SIG-M5 treated with dmso at 0.1 percent for 504 hours (cell line): ENCODE data around the gene THBS2.
"Not testable (repeated sequence)": the region's sequence is repeated elsewhere in the genome, so short reads cannot be mapped to it uniquely, and the experiment has no call there.

Source experiments
- DNase-seq: peaks from one replicate; lab custom pipeline; 2025; ENCODE audit not compliant: unreplicated experiment; lab: John Stamatoyannopoulos, UW

THBS2 gene

DNA sequence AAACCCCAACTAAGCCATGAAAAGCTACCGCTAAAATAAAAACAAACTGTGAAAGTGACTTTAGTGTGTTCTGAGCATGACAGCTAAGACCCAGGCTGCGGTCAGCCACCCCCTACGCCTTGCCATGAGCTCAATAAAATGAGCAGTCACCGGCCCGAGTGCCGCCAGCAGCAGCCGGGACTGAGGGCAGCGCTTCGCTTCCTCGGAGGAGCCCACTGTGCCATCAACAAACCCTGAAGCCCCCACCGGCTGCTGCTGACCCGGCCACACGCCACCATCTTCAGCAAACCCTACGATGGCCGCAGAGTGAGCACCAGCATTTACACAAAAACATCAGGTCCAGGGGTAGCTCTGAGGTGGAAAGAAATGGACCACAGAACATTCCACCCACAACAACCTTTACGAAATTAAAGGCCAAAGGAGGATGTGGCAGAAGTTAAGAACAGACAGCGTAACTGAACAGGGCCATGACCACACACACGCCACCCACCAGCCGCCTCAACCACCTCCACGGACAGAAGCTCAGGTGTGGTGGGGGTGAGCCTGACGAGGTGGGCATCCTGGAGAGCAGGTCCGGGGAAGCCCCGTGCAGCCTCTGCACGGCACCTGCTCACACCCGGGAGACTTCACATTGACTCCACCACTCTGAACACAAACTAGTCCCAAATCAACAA lies 67.0 kb downstream of the THBS2 start:
- DNase-seq: no peak

DNA sequence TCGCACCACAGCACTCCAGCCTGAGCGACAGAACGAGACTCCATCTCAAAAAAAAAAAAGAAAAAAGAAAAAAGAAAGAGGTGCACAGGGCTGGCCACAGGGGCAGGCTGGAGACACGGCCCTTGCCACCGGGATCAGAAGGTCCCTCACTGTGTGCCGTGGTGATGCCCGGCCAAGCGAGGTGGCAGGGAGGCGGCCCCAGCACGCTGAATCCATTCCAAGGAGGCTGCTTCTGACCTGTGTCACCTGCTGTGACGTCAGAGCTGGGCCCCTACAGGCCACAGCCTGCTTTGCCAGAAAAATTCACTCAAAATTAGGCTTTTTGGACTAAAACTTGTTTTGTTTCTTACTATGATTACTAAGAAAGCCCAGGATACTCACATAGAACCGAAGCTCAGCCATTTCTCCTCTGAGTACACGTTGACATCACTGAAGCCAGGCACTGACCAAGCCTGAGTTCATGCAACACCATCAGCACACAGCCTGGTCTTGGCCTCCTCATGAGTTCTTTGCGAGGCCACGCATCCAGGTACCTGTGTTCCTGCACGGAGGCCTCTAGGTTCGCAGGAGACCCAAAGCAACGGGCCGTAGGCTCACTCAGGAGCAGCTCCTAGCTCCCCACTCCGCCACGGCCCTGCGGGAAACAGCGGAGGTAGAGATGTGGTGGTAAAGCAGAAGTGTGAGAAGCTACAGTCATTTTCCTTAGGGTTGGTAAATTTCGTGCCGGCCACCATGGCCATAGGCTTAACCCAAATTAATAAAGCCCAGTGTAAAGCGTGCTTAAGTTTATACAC lies 67.8 kb downstream of the THBS2 start:
- DNase-seq: no peak

DNA sequence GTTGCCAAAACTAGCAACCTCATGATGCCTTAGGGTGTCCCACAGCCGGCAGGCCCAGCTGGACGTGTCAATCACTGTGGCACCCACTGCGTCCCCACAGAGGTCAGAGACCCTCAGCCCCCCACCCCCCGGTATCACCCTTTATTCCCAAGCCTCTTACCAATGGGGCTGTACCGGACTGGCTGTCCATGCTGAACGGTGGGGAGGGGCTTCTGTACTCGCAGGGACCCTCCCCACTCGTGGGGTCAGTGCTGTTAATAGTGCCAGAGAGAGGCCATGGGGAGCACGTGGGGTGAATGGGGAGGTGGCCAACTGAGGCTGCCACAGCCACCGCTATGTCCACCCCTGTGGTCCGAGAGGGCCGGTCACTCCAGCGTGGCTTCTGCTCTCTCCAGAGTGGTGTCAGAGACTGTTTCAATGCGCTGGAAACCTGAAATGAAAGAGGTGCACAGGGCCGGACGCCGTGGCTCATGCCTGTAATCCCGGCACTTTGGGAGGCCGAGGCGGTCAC lies 68.6 kb downstream of the THBS2 start:
- DNase-seq: no peak

DNA sequence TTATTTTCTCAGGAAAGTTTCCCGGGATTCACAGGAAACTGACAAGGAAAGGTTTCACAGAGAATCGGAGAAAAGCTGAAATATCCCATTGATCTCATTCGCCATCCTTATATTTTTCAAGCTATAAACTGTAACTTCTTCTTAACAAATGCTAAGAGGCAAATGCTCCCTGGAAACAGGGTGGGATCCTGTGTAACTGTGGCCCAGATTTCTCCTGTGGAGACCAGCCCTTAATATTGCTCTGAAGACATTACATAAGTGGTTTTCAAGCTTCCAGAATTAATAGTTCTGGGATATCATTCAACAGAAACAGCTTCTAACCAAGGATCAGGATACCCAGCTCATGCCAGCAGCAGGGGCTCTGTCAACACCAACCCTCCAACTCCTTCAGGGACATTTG lies 69.2 kb downstream of the THBS2 start:
- no peak for DNase-seq

DNA sequence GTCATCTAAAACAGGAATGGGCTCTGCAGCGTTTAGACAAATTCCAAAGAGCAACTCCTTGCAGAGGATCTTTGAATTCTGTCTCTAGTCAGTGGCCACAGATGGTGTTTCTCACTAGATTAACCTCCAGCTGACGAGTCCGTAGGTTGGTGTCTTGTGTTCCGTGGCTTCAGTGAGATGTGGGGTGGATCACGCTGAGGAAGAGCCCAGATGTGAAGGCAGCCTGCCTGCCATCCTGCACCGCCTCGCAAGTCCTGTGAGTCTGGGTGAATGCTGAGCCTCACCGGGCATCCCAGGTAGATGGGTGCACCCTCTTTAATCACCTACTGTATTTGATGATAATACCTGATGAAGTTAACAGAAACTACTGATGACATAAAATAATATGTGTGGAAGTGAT lies 70.4 kb downstream of the THBS2 start:
- DNase-seq: no peak

DNA sequence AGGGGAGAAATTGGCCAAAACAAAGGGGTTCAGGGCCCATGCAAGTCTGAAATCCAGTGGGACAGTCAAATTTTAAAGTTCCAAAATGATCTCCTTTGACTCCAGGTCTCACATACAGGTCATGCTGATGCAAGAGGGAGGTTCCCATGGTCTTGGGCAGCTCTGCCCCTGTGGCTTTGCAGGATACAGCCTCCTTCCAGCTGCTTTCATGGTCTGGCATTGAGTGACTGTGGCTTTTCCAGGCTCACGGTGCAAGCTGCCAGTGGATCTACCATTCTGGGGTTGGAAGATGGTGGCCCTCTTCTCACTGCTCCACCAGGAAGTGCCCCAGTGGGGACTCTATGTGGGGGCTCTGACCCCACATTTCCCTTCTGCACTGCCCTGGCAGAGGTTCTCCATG lies 73.8 kb downstream of the THBS2 start:
- DNase-seq: not testable (repeated sequence)

DNA sequence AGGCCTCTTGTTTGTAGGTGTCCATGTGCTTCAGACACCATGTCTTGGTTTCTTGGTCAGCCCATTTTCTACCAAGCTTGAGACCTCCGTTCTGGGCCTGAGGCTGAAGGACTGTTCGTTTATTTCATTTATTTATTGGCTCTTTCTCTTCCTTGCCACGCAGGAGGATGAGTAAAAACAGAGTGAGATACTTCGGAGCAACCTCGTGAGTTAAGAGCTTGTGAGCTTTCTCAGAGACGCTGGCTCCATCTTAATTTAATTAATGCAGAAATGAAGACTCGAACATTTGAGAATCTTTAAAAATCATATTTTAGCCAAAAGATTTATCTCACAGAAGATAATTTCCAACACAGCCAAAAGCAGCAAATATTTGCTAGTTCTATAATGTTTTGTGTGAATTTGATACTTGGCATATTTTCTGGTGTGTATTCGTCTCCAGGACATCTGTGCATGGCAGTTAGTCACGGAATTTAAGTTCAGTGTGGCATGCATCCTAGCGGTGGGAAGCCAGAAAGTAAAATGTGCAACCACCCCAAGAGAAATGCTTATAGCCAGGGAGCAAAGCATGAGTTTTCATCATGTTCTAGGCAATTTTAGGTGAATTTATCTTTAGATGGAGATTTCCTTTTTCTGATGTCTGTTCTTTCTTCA lies 76.0 kb downstream of the THBS2 start:
- DNase-seq: no peak

DNA sequence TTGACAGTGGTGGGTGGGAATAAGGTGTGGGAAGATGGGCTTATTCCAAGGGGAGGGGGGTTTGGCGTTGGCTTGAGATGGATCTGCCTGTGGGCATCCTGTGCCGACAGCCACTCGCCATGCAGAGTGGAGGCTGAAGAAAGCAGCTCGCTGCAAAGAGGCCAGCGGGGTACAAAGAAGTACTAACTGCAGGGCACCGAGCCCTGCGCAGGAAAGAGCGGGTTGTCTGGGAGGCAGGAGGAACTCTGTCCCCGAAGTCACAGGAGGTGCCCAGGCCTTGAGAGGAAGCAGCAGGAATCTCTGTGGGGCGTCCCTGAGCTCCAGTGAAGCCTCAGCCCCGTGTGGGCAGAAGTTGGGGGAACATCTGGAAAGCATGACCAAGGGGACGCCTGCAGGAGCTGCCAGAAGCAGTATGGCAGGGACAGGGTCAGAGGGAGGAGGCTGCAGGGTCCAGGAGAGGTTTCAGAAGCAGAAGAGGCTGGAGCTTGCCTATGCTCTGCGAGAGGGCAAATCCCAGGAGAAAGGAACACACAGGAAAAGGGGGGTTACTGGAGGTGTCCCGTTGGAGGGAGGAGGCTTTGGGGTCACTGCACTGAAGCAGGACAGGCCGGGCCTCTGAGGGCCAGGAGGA lies 77.2 kb downstream of the THBS2 start:
- no peak for DNase-seq

DNA sequence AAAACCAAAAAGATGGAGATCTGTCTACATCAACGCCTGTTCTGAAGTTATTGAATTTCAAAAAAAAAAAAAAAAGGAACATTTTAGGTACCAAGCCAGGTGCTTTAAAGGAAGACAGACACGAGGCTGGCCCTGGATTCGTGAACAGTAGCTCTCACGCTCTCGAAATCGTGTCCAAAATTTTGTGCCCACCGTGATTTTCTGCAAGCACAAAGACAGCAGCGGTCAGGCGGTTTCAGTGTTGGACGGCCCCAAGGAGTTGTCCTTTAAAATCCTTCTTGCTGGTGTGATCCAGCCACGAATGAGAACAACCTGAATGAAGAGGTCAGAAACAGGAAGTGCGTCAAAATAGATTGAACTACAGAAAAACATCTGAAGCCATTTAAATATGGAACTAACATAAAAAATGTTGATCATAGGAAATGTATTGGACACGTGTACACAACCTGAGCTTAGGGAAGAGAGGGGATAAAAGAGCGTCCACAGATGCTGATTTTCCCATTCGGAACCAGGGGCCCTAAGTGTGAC lies 78.2 kb downstream of the THBS2 start:
- DNase-seq: no peak

DNA sequence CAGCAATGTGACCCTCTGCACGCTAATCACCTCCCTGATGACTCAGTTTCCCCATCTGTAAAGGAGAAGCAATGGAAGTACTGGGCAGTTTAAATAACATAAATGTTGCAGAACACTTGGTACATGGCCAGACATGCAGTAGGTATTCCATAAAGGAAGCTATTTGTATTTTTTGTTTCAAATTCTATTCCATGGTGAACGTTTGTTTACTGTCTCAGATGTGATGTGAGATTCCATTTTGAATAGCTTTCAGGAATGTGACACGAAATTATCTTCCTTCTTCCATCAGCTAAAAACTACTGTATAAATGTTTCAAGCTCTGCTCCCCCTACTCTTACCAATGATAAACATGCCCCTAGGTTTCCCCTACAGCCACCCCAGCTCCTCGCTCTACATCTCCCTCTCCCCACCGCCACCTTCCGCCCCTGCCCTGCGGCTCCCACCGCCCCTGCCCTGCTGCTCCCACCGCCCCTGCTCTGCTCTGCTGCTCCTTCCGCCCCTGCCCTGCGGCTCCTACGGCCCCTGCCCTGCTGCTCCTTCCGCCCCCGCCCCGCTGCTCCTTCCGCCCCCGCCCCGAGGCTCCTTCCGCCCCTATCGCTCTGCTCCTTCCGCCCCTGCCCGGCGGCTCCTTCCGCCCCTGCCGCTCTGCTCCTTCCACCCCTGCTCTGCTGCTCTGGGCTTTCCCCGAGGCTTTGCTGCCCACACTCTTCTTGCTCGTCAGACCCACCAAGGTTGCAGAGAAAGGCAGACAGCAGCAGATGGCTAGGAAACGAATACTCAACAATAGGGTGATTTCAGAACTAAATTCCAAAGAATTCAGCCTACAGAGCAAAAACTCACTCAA lies 78.9 kb downstream of the THBS2 start:
- DNase-seq: no peak

DNA sequence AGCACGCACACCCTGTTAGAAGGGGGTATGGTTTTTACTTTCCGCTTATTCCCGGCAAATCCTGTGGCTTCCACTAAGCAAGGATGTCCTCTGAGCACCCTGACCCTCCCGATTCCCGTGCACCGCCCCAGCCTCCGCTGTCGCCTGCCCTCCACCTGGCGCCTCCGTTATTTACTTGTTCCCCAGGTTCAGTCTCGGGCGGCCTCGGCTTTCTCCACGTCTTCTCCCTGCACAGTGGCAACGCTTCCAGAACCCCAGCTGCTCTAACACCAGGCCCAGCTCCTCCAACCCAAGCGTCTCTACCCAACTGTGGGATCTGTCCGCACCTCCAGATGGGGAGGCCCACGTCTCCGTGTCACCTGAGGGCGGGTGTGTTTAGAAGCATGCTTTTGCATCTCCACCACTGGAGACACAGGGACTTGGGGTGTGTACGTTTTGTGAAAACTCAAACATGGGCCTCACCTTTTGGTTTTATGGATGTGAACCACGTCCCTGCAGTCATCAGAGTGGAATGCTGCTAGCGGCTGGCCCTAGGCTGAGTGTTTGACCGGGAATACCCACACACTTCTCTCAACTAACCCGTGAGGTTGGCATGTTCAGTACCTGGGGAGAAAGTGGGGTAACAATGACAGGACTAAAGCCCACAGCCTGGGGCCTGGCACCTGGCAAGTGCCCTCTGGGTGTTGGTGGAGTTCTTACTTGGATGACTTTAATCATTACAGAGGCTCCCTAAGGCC lies 79.9 kb downstream of the THBS2 start:
- no peak for DNase-seq

DNA sequence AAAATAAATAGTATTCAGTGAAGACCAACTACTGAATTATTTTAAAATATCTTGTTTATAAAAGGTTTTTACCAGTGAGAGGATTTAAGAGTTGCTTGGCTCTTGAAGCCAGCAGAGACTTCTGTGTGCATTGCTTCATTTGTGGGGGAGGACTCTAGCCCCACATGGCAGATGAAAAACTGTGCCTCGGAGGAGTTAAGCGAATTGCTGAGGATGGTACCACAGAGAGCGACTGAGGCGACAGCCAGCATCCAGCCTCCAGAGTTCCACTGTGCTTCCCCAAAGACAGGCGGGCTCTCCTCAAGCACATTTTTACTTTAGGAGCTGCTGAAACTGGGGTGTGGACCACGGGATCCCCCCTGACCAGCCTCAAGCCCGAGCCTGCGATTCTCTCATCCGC lies 80.7 kb downstream of the THBS2 start:
- no peak for DNase-seq

DNA sequence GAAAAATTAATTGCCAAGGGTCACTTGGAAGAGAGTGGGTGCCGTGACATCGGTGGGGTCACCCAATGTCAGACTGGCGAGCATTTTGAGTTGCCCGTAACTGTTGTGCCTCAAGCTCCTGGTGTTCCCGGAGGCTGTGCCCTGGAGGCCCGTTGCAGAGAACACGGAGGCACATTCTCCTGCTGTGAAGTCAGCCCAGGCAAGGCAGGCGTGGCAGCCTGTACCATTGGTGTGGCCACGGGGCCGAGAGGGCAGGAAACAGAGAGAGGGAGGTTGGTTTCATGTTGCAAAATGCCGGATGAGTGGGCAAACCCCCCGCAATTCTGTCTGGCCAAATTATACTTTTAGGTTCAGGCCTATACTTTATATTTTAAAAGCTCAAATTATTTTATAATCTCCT lies 81.2 kb downstream of the THBS2 start:
- no peak for DNase-seq

DNA sequence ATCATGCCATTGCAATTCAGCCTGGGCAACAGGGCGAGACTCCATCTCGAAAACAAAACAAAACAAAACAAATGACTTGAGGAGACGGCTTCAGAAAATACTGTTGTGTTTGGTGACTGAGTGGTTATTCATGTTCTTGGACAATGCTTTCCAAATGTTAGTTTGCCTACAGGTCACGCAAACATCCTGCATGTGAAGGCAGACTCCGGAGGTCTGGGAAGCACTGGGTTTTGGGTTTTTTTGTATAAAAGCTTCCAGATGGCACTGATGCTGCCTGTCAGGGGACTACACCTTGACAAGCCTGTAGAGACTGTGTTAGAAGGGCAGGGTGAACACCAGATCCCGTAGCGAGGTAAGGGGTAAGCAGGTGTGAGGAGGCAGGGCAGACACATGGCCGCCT lies 81.7 kb downstream of the THBS2 start:
- DNase-seq: no peak

DNA sequence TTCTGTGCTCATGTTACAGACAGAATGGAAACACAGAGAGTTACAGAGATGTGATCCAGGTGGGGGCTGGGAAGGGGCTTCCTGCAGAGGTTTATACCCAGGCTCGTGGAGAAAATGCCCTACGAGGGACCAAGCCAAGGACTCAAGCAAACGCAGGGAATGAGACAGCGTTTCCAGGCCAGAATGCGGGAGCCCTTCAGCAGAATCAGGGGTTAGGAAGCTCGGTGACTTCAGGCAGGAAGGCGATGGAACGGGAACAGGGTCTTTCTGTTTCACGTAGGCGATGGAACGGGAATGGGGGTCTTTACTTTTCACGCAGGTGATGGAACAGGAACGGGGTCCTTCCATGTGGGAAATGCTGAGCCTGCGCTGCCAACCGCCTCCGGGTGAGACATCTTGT lies 82.6 kb downstream of the THBS2 start:
- no peak for DNase-seq

DNA sequence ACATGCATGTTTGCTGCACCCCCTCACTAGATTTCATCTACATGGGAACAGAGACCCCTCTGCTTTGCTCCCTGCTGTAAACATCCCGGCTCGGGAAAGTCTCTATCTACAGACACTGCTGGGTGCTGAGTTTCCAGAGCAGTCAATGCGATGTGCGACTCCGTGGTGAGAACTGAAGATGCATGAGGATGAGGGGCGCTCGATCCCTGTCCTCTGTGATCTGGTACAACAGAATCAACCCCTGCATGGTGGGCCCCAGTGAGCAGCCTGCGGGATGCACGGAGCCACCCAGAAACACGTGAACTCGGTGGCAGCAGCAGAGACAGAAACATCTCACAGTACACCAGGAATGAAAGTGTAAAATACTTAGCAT lies 83.1 kb downstream of the THBS2 start:
- no peak for DNase-seq

DNA sequence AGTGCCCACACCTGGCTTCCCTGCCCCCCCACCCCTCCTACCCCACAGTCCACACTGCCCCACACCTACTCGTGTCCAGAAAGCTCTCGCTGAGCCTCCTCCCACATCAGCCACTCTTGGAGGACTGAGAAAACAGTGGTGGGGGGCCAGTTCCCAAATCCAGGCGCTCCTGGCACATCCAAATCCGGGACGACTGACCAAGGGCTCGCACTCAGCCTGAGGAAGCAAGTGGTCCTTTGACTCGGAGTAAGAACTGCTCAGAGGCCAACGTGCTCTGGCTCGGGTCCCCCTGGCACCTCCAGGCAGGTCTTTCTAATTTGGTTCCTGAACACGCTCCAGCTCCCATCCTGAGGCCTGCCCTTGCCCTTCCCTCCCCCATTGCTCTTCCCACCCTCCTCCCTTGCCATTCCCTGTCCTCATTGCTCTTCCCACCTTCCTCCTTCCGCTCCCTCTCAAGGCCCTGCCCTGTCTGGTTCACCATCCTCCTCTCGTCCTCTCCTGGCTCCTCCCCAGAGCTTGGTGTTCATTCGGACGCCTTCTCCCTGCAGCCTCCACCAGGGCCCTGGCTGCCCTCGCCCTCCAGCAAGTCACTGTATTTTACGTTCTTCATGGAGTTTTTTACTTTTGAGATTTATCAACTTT lies 83.6 kb downstream of the THBS2 start:
- DNase-seq: no peak

DNA sequence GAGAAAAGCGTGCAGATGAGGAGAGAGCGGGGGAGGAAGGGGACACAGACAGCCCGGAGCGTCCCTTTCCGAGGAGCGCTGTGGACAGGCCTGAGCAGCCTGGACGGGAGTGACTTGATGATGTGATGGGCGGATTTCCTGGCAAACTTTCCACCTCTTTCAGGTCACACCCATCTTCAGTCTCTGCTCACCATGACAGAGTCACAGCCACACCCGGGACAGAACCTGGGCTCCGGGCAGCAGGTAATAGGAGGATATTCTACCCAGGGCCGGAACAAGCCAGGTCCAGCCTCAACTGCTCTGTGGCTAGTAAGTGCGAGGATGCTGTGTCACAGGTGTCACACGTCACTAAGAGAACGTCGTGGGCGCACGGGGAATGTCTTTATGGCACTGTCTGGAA lies 84.3 kb downstream of the THBS2 start:
- DNase-seq: no peak

DNA sequence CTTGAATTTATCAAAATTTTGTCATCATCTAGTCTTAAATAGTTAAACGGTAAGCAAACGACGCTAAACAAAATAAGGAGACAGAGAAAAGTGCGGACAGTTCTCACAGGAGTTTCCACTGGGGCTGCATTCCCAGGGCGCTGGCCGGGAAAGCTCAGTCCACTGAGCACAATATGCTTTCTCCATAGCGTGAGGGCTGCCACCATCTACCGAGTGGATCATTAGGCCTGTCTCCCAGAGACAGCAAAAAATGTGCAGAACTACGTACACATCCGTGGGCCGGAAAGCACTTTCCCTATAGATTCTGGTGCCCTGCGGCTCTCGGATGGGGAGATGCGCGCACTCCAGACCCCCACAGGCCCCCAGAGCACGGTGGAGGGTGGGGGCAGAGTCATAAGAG lies 84.9 kb downstream of the THBS2 start:
- no peak for DNase-seq

DNA sequence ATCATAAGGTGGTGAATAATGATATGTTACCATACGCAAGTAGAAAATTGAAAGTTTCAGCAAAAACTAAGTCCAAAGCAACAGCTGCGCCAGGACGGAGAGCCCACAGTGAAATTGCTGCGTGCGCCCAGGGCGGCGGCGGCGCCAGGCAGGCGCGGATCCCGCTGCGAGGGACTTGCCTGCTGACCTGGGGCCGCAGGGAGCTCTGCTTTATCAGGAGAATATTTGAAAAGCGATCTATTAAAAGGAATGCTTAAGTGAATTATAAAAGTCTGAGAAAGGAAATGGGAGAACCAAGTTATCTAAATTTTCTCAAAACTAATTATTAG lies 85.4 kb downstream of the THBS2 start:
- DNase-seq: no peak
